CD4-positive, alpha-beta T cell treated with Interleukin-12 subunit alpha and Interleukin-12 subunit beta, for 1 hour (primary cell): ENCODE data around the gene MMP17.
"Not testable (repeated sequence)": the region's sequence is repeated elsewhere in the genome, so short reads cannot be mapped to it uniquely, and the experiment has no call there.

Experiments used
- DNase-seq: peaks from one replicate; pipeline ENCODE4 v3.0.0-alpha.2; 2020

The MMP17 gene

GRCh38 chr12:131800594-131801135, 27.5 kb upstream of the MMP17 start:
- DNase-seq, result no peak

- DNase-seq, result no peak
Measured at GRCh38 chr12:131801254-131801866, 26.8 kb upstream of the MMP17 start.

- no peak for DNase-seq
Measured at GRCh38 chr12:131803961-131804521, 24.2 kb upstream of the MMP17 start.

- DNase-seq, result no peak
Measured at GRCh38 chr12:131805421-131805820, 22.8 kb upstream of the MMP17 start.

GRCh38 chr12:131806674-131807073, 21.5 kb upstream of the MMP17 start:
- no peak for DNase-seq

- DNase-seq, result peak; percentile 23
Measured at GRCh38 chr12:131808744-131809371, 19.3 kb upstream of the MMP17 start.

GRCh38 chr12:131809476-131810254, 18.5 kb upstream of the MMP17 start:
- not testable (repeated sequence) for DNase-seq

- DNase-seq, result no peak
Measured at GRCh38 chr12:131810726-131811125, 17.5 kb upstream of the MMP17 start.

GRCh38 chr12:131815131-131815530, 13.1 kb upstream of the MMP17 start:
- DNase-seq, result no peak

GRCh38 chr12:131816495-131816894, 11.7 kb upstream of the MMP17 start:
- DNase-seq, result no peak

- no peak for DNase-seq
Measured at GRCh38 chr12:131817241-131817640, 11.0 kb upstream of the MMP17 start.

- DNase-seq, result no peak
Measured at GRCh38 chr12:131818821-131819585, 9.2 kb upstream of the MMP17 start.

- DNase-seq, result no peak
Measured at GRCh38 chr12:131824450-131824849, 3.7 kb upstream of the MMP17 start.

- no peak for DNase-seq
Measured at GRCh38 chr12:131825146-131825892, 2.9 kb upstream of the MMP17 start.

- DNase-seq, result no peak
Measured at GRCh38 chr12:131826097-131826928, 1.9 kb upstream of the MMP17 start.

GRCh38 chr12:131828671-131829355, 620 bp downstream of the MMP17 start:
- DNase-seq, result no peak

- no peak for DNase-seq
Measured at GRCh38 chr12:131829356-131829747, 1.2 kb downstream of the MMP17 start.

GRCh38 chr12:131829791-131830334, 1.7 kb downstream of the MMP17 start:
- DNase-seq, result no peak

- DNase-seq, result peak; percentile 24
Measured at GRCh38 chr12:131830335-131830913, 2.2 kb downstream of the MMP17 start.
